C1 segment of cervical spinal cord (tissue), 14 donors: ENCODE results near the gene CBX5.
"Not testable (repeated sequence)": the region's sequence is repeated elsewhere in the genome, so short reads cannot be mapped to it uniquely, and the experiment has no call there.

Experiments used
- DNase-seq, 14 donors: peaks; one replicate each; lab custom pipeline; 2025; lab: John Stamatoyannopoulos, UW

CBX5 gene

DNA sequence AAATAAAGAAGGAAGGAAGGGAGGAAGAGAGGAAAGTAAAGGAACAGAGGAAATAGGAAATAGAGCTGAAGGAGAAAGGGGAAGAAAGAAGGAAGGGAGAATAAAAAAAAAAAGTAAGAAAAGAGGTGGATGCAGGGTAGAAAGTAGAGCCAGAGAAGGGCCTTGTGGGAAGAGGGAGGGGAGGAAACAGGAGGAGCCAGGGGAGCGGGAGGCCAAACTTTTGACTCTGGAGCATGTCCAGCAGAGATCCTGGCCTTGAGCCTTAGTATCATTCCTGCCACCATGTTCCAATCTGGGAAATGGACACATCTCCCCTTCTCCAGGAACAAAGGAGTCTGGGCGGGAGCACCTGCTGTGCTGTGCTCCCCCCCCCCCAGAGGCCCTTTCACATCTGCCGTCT is 80.0 kb downstream of the CBX5 start:
- DNase-seq = no peak

GRCh38 chr12:54199034-54199433 is 80.9 kb downstream of the CBX5 start:
- DNase-seq = no peak

- DNase-seq = no peak
Observed at GRCh38 chr12:54197431-54197909, 82.5 kb downstream of the CBX5 start.

- DNase-seq = no peak
Observed at GRCh38 chr12:54197010-54197409, 82.9 kb downstream of the CBX5 start.

GRCh38 chr12:54196396-54196795 is 83.5 kb downstream of the CBX5 start:
- no peak for DNase-seq

DNA sequence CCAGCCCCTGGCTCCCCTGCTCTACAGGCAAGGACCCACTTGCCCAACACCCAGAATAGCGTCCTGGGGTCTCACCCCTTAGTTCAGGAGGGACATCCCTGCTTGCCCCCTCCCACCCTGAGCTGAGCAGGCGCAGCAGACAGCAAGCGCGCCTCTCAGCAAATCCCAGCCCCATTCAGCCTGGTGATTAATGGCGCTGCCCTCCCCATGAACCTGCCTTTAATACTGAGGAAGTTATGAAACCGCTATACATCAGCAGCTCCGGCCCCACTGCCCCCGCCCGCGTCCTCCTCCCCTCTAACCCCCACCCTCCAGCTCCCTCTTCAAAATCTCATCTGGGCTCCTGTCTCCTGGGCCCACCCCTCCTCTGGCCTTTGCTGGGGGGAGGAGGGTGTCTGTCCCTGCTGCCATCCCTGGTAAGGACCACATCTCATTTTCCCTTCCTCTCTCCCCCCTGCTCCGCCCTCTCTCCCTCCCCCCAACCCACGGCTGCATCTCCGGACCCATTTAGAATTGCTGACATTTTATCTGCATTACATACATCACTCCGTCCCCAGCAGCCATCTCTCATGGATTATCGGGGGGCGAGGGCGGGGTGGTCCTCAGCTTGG is 84.1 kb downstream of the CBX5 start:
- DNase-seq = no peak

GRCh38 chr12:54195080-54195736 is 84.7 kb downstream of the CBX5 start:
- no peak for DNase-seq

DNA sequence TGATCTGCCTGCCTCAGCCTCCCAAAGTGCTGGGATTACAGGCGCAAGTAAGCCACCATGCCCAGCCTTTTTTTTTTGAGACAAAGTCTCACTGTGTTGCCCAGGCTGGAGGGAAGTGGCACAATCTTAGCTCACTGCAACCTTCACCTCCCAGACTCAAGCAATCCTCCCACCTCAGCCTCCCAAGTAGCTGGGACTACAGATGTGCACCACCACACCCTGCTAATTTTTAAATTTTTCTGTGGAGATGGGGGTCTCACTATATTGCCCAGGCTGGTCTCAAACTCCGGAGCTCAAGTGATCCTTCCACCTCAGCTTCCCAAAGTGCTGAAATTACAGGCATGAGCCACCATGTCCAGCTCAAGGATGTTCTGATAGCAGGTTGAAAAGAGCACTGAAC is 85.3 kb downstream of the CBX5 start:
- DNase-seq = not testable (repeated sequence)

- DNase-seq = no peak
Observed at GRCh38 chr12:54193434-54193833, 86.5 kb downstream of the CBX5 start.

DNA sequence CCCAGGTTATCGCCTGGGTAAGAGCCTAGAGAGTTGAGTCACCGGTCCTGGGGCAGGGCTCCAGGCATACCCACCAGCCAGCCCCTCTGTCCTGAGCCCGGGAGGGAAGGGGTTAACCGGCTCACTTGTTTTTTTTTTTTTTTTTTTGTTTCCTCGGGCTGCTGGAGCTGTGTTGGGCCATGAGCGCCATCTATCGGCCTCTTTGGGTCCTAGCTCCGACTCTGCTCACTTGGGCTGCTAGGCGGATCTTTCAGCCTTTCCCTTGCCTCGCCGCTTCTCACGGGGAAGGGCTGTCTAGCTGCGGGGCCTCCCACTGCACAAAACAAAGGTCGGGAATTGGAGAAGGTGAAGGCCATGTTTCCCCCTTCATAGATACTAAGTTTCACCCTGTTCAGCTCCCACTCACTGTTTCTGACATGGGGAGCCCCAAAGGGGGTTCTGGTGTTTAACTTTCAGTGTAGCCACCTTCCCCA is 88.3 kb downstream of the CBX5 start:
- DNase-seq = peak in 12 of 14 donors; percentile 29 to 73 (median 62)

- no peak for DNase-seq
Observed at GRCh38 chr12:54191126-54191525, 88.8 kb downstream of the CBX5 start.

- no peak for DNase-seq
Observed at GRCh38 chr12:54189198-54189539, 90.8 kb downstream of the CBX5 start.

DNA sequence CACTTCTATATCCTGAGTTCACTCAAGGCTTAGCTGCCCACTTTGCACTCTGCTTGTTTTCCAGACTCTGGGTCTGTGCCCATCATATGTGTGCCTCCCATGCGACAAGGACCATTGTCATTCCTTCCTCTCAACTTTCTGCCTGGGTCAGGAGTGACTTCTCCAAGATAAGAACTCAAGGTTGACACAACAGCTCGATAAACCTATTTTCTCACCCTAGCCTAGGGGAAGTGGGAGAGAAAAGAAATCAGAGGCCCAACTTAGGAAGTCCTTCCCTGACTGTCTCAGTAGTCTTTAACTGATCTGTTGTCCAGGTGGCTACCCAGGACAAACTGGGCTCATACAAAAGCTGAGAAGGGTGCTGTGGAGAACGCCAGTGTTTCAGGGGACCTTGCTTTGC is 92.8 kb downstream of the CBX5 start:
- no peak for DNase-seq

GRCh38 chr12:54185919-54186318 is 94.0 kb downstream of the CBX5 start:
- no peak for DNase-seq

- DNase-seq = not testable (repeated sequence)
Observed at GRCh38 chr12:54185297-54185696, 94.6 kb downstream of the CBX5 start.

GRCh38 chr12:54184024-54184805 is 95.7 kb downstream of the CBX5 start:
- DNase-seq = no peak

GRCh38 chr12:54182981-54183380 is 96.9 kb downstream of the CBX5 start:
- no peak for DNase-seq

GRCh38 chr12:54182086-54182485 is 97.8 kb downstream of the CBX5 start:
- DNase-seq = no peak
